Measurements from ENCODE around the gene BEGAIN. TPM values are rescaled to one million over a fixed set of nuclear protein-coding genes. Genes with fewer than 3 reads are reported as not detected.

Gene BEGAIN
- total RNA-seq, 2 donors from 2014 or later: 2.1 to 2.4 TPM

DNA sequence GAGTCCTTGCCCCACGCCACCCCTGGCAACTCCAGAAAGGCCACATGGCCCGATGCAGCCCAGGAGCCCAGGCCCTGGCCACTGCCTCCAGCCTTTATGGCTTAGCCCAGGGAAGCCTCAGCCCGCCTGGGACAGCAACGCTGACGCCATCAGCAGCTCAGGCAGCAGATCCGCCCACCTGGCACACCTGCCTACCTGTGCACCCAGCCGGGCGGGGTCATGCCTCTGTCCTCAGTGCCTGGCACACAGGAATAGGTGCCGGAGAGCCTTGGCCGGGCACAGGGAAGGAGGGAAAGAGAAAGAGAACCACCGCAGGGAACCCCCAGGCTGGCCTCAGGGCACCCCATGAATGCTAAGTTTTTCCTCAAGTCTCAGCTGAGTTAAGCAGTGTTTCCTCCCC is 21.1 kb downstream of the BEGAIN start:
- no peaks in the 10 kb centered on the region for H3K9me3 Mint-ChIP-seq
- no peaks in the 10 kb centered on the region for H3K4me1 Mint-ChIP-seq
- ATAC-seq (replicated peaks): no peak
- H3K4me3 Mint-ChIP-seq: no peak overlapping the region
- H3K27me3 Mint-ChIP-seq: peaks cover 25% of the 10 kb centered on the region
- no peak overlapping the region for H3K27ac Mint-ChIP-seq
- H3K36me3 Mint-ChIP-seq (ENCODE audit: low read depth): no peaks in the 10 kb centered on the region

DNA sequence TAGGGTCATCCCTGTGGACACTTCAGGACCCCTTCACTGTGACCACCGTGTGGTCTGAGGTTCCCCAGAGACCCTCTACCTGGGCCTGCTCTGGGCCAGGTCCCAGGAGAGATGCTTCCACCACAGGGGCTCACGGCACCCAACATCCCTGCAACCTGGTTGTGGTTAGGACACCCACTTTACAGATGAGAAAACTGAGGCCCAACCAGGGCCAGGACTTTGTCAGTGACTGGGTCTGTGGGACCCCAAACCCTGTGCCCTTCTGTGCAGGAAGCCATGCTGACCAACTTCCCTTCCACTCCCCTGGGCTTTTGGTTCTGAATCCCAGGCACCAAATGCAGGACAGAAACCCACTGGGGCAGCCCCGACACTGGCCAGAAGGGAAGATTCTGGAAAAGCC is 21.6 kb downstream of the BEGAIN start:
- no peak for ATAC-seq (replicated peaks)
- Mint-ChIP-seq H3K27ac (no peak overlapping the region), H3K4me1 (no peaks in the 10 kb centered on the region), H3K27me3 (peaks cover 25% of the 10 kb centered on the region), H3K9me3 (no peaks in the 10 kb centered on the region), H3K36me3 (ENCODE audit: low read depth) (no peaks in the 10 kb centered on the region), H3K4me3 (no peak overlapping the region)

DNA sequence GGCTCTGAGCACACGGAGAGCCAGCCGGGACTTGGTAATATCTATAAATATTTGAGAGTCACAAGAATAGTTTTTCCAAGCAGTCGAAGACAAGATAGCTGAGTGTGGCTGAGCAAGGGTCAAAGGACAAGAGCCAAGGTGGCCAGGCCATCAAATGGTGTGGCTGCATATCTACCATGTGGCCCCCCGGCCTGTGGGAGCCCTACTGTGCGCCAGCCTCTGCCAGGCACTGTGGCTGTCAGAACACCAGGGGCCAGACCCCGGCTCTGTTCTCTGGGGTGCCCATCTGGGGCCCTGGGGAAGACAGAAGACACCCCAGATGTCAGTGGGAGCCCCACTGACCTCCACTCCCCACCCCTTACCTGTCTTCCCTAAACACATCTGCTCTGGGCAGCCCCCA is 22.7 kb downstream of the BEGAIN start:
- Mint-ChIP-seq H3K27me3 (peaks cover 21% of the 10 kb centered on the region), H3K9me3 (no peaks in the 10 kb centered on the region), H3K36me3 (ENCODE audit: low read depth) (no peaks in the 10 kb centered on the region)

DNA sequence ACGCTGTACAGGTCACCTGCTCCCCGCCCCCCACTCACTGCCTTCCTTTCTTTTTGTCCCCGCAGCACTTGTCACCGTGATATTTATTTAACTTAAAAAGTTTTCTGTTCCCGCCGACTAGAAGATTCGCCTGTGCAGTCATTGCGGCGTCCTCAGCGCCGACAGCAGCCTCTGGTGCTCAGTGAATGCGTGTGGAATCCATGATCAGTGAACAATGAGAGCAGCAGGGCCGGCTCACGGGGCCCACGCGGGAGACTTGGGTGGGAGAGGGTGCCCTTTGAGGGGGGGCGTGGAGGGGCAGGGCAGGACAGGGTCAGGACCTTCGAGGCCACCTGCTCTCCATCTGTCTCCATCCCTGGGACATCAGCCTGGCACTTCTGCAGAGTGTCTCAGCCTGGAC is 24.5 kb downstream of the BEGAIN start:
- H3K4me3 Mint-ChIP-seq: no peak overlapping the region
- no peaks in the 10 kb centered on the region for H3K36me3 Mint-ChIP-seq (ENCODE audit: low read depth)
- H3K9me3 Mint-ChIP-seq: no peaks in the 10 kb centered on the region
- H3K4me1 Mint-ChIP-seq: no peaks in the 10 kb centered on the region
- H3K27ac Mint-ChIP-seq: no peak overlapping the region
- ATAC-seq (replicated peaks): no peak
- H3K27me3 Mint-ChIP-seq: peaks cover 16% of the 10 kb centered on the region

More for the DNA sequence above, 22.7 kb downstream of the BEGAIN start:
- no peaks in the 10 kb centered on the region for H3K4me1 Mint-ChIP-seq
- ATAC-seq (replicated peaks): no peak
- H3K27ac Mint-ChIP-seq: no peak overlapping the region
- no peak overlapping the region for H3K4me3 Mint-ChIP-seq

DNA sequence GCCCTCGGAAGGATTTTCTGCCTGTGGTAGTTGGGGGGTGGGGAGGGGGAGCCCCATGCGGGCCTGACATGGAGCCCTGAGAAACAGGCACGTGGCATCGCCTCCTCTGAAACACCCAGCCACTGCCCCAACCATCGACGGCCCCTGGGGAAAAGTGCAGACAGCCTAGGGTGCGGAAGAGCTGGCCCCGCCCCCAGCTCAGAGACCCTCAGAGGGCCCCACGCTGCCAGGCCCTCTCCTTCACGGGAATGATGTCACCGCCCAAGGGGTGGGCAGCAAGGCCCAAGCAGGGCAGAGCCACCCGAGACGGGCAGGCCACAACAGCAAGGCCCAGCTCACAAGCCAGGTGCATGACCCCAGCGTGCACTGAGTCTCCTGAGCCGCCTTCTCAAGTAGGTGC is 26.2 kb downstream of the BEGAIN start:
- Mint-ChIP-seq H3K27me3 (peaks cover 10% of the 10 kb centered on the region), H3K4me3 (no peak overlapping the region), H3K4me1 (no peaks in the 10 kb centered on the region), H3K27ac (no peak overlapping the region), H3K9me3 (no peaks in the 10 kb centered on the region), H3K36me3 (ENCODE audit: low read depth) (no peaks in the 10 kb centered on the region)
- no peak for ATAC-seq (replicated peaks)

DNA sequence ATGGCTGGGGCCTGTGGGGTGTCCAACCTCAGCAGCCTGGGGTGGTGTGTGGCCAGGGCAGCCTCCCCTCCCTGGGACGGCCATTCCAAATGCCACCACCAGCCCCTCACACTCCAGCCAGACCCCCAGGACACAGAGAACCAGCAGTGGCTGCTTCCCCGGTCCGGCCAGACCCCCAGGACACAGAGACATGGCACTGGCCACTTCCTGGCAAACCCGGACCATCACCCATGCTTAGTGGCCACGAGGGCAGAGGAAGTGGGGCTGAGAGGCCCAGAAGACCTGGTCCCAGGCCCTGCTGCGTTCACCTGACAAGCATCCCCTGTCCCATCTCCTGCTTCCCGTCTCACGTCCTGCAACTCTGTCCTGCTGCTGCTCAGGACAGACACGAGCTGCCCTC is 26.7 kb downstream of the BEGAIN start:
- peaks cover 9% of the 10 kb centered on the region for H3K27me3 Mint-ChIP-seq
- no peaks in the 10 kb centered on the region for H3K4me1 Mint-ChIP-seq
- no peak for ATAC-seq (replicated peaks)
- H3K27ac Mint-ChIP-seq: no peak overlapping the region
- no peaks in the 10 kb centered on the region for H3K36me3 Mint-ChIP-seq (ENCODE audit: low read depth)
- H3K4me3 Mint-ChIP-seq: no peak overlapping the region
- H3K9me3 Mint-ChIP-seq: no peaks in the 10 kb centered on the region

DNA sequence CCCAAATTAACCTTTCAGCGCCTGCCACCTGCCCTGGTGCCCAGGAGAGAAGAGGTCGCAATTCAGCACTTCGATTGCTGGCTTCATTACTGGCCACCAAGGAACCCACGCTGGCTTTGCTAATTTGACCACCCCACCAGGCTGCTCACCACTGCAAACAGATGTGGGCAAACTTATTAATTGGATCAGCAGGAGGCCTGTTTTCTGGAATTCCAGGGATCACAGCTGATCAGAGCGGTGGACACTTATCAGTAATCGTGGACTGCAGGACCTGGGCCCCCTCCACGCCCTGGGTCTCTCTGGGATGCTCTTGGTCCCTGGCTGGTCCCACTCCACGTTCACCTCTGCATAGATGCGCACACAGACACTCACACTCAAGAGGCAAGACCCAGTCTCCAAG is 27.8 kb downstream of the BEGAIN start:
- ATAC-seq (replicated peaks): no peak
- H3K4me1 Mint-ChIP-seq: no peaks in the 10 kb centered on the region
- no peak overlapping the region for H3K4me3 Mint-ChIP-seq
- H3K27ac Mint-ChIP-seq: no peak overlapping the region
- H3K36me3 Mint-ChIP-seq (ENCODE audit: low read depth): no peaks in the 10 kb centered on the region
- peaks cover 5% of the 10 kb centered on the region for H3K27me3 Mint-ChIP-seq
- H3K9me3 Mint-ChIP-seq: no peaks in the 10 kb centered on the region

DNA sequence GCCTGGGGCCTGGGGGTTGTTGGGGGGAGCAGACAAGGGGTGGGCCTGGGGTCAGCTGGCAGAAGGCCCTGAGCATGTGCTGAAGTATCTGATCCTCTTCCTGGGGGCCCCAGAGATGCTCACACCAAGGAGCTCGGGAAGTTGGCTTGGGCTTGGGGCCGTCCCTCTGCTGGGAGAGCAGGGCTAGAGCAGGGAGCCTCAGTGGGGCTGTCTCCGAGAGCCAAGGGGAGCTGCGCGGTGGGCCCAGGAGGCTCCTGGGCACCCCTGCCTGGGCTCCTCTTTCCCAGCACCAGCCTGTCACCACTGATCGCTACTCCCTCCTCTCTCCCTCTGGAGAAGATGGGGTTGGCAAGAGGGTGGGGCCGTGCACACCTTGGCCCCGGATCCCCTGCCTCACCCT is 28.3 kb downstream of the BEGAIN start:
- H3K27ac Mint-ChIP-seq: no peak overlapping the region
- no peaks in the 10 kb centered on the region for H3K4me1 Mint-ChIP-seq
- no peak overlapping the region for H3K4me3 Mint-ChIP-seq
- no peaks in the 10 kb centered on the region for H3K9me3 Mint-ChIP-seq
- no peak for ATAC-seq (replicated peaks)
- peaks cover 1% of the 10 kb centered on the region for H3K27me3 Mint-ChIP-seq
- H3K36me3 Mint-ChIP-seq (ENCODE audit: low read depth): no peaks in the 10 kb centered on the region

DNA sequence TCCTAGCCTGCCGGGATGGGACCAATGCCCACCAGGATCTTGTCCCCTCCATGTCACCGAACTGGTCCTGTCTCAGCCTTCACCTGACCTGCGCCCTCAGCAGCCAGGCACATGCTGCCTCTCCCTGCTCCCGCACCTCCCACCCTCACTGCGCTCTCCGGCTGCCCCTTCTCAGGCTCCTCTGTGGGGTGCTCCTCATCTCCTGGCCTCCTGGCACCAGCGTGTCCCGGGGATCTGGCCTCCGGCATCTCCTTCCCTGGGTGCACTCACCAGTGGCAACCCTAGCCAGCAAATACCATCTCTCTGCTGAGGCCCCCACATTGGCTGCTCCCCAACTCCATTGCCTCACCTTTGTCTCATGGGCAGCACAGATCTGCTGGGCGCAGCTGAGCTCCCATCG is 29.0 kb downstream of the BEGAIN start:
- no peaks in the 10 kb centered on the region for H3K27me3 Mint-ChIP-seq
- no peak for ATAC-seq (replicated peaks)
- no peaks in the 10 kb centered on the region for H3K36me3 Mint-ChIP-seq (ENCODE audit: low read depth)
- no peak overlapping the region for H3K4me3 Mint-ChIP-seq
- H3K9me3 Mint-ChIP-seq: no peaks in the 10 kb centered on the region
- no peak overlapping the region for H3K27ac Mint-ChIP-seq
- no peaks in the 10 kb centered on the region for H3K4me1 Mint-ChIP-seq

DNA sequence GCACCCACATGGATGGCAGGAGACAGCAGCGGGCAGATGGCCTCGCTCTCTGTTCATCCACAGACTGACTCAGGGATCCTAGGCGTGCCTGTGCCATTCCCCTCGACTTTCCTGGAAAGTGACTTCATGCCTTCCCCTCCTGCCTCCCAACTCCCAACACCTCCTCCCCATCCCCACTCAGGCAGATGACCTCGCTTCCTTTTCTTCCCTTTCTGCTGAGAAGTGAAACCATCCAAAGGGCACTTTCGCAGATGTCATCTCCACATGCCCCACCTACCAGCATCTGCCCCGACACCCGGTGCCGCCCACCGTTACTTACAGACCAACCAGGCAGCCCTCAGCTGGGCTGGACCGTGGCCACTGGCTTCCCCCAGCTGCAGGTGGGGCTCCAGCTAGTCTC is 29.6 kb downstream of the BEGAIN start:
- H3K4me1 Mint-ChIP-seq: no peaks in the 10 kb centered on the region
- no peak overlapping the region for H3K27ac Mint-ChIP-seq
- H3K4me3 Mint-ChIP-seq: no peak overlapping the region
- no peaks in the 10 kb centered on the region for H3K36me3 Mint-ChIP-seq (ENCODE audit: low read depth)
- H3K9me3 Mint-ChIP-seq: no peaks in the 10 kb centered on the region
- ATAC-seq (replicated peaks): no peak
- no peaks in the 10 kb centered on the region for H3K27me3 Mint-ChIP-seq

DNA sequence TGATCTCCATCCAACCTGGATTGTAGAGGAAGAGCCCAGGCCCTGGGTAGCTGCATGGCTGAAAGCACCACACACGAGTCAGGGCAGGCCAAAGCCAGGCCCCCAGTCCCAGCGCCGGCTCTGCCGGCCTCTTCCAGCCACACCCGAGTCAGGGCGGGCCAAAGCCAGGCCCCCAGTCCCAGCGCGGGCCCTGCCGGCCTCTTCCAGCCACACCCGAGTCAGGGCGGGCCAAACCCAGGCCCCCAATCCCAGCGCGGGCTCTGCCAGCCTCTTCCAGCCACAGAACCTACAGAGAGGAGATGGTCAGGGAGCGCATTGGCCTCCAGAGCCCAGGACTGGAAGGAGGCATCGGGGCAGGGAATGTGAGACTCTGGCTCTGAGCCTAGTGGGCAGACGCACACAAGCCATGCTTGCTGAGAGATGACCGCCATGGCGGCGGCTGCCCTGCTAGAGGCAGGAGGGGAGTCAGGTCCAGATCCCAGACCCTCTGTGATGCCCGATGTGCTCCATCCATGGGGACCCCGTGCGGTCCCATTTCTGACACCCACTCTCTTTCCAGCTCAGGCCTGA is 30.2 kb downstream of the BEGAIN start:
- no peaks in the 10 kb centered on the region for H3K36me3 Mint-ChIP-seq (ENCODE audit: low read depth)
- no peaks in the 10 kb centered on the region for H3K9me3 Mint-ChIP-seq
- no peaks in the 10 kb centered on the region for H3K27me3 Mint-ChIP-seq
- H3K4me1 Mint-ChIP-seq: no peaks in the 10 kb centered on the region
- no peak for ATAC-seq (replicated peaks)
- no peak overlapping the region for H3K27ac Mint-ChIP-seq
- no peak overlapping the region for H3K4me3 Mint-ChIP-seq

DNA sequence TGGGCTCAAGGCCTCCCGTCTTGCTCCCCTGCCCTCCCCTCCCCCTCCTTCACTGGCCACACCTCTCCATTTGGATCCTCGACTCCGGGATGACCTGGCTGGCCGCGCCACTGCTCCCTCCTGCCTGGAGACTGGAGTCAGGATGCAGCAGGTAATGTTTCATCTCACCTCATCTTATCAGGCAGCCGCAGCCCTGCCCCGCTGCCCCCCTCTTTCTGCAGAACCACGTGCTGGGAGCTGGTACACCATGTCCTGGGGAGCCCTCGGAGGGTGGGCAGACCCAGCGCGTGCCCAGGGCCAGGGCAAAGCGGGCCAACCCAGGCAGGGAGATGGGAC is 31.1 kb downstream of the BEGAIN start:
- Mint-ChIP-seq H3K9me3 (no peaks in the 10 kb centered on the region), H3K27me3 (no peaks in the 10 kb centered on the region), H3K36me3 (ENCODE audit: low read depth) (no peaks in the 10 kb centered on the region), H3K27ac (no peak overlapping the region), H3K4me1 (no peaks in the 10 kb centered on the region), H3K4me3 (no peak overlapping the region)
- ATAC-seq (replicated peaks): no peak

DNA sequence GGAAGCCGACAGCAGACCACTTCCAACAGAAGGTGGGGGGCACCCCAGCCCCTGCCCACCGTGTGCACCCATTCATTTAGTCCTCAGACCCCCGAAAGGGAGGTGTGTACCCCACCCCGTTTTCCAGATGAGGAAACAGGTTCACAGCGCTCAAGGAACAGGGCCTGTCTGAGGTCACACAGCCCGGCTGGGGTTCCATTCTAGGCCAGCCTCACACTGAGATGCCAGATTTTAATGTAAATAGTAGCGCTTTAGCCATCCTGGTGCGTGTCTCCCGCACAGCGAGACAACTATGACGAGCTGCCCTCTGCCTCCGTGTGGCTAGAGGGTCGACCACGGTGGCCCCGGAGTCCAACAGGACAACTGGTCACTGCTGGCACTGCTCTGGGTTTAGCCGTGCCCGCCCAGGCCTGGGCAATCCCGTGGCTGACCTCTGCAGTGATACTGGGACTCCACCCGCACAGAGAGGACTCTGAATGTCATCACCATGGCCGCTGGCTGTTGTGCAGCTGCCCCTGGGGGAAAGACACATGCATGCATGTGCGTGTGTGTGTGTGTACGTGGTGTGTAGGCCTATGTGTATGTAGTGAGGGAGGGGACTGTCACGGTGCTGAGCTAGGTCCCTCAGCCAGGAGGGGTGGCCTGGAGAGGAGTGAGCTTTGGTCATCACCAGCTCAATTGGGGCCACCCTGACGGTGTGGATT is 31.6 kb downstream of the BEGAIN start:
- Mint-ChIP-seq H3K4me3 (no peak overlapping the region), H3K27ac (no peak overlapping the region), H3K9me3 (no peaks in the 10 kb centered on the region), H3K27me3 (no peaks in the 10 kb centered on the region), H3K4me1 (no peaks in the 10 kb centered on the region), H3K36me3 (ENCODE audit: low read depth) (no peaks in the 10 kb centered on the region)
- ATAC-seq (replicated peaks): no peak

DNA sequence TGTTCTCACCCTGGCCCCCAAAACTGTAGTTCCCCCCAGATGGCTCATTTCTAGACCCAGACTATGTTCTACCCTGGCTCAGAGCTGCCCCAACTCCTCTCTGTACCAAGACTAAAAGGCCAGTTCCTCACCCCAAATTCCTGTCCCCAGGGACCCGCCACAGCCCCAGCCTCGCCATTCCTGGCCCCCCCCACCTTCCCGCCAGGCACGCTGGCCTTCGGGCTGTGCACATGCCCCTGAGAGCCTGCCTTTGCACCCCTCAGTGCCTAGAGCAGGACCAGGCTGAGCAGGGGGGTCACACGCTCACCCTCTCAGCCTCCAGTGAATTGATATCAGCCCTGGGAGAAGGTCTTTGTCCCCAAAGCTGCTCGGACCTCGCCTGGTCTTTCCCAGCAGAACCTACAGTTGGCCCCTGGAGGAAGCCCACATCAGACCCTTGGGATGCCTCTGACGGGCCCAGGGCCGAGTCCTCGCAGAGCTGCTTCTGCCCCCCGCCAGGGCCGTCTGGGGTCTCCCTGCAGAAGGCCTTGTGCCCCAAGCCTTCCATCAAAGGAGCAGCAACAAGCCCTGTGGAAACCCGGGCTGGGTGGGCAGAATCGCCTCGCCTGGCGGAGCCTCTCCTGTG is 32.4 kb downstream of the BEGAIN start:
- Mint-ChIP-seq H3K36me3 (ENCODE audit: low read depth) (no peaks in the 10 kb centered on the region), H3K4me3 (no peak overlapping the region), H3K9me3 (no peaks in the 10 kb centered on the region), H3K27me3 (no peaks in the 10 kb centered on the region), H3K4me1 (no peaks in the 10 kb centered on the region), H3K27ac (no peak overlapping the region)
- ATAC-seq (replicated peaks): no peak

DNA sequence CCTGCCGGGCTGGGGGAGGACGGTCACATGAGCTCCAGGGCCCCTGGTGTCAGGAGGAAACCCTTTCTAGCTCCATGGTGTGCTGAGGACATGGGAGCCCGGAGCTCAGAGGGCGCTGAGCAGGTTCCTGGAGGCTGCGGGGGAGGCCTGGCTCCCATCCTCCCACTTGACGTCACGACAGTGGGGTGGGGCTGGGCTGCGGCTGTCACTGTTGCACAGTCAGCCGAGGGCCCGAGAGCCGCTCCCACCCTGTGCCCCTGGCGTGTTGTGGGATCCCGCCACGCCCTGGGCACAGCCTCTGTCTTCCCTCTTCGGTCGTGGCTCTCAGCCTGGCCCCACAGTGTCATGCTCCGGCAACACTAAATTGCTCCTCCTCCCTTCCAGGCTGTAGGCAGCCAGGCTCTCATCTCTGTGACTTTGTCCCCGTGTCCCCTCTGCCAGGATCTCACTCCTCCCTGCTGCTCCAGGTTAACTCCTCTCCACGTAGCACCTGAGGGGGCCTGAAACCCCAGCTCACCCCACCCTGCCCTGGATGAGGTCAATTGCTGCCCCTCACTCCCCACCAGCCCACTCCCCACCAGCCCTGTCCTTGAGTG is 33.0 kb downstream of the BEGAIN start:
- Mint-ChIP-seq H3K36me3 (ENCODE audit: low read depth) (no peaks in the 10 kb centered on the region), H3K27me3 (no peaks in the 10 kb centered on the region), H3K27ac (no peak overlapping the region), H3K4me3 (no peak overlapping the region), H3K9me3 (no peaks in the 10 kb centered on the region), H3K4me1 (no peaks in the 10 kb centered on the region)
- ATAC-seq (replicated peaks): no peak

Data from activated T-helper 17 cell treated with anti-CD3 and anti-CD28 coated beads, Interleukin-2, amount 50 U/mL, for 72 hours (primary cell).